Neural progenitor cell (in vitro differentiated cells): ENCODE data around the gene AGO3. TPM values are rescaled to one million over a fixed set of nuclear protein-coding genes. Genes with fewer than 3 reads are reported as not detected.
A peak's percentile ranks its signal among the peaks of the same experiment; 100 is the strongest.

Source experiments
- DNase-seq: peaks from one replicate; pipeline ENCODE4 v3.0.0-alpha.2; 2016; ENCODE audit warnings: low spot score
- H2AFZ ChIP-seq: fragments of 200-600 bp; sonication (generic); replicated peaks from 2 replicates; pipeline ENCODE4 v1.6.1; 2016; ENCODE audit warnings: antibody characterized with exemption
- H3F3A ChIP-seq: fragments of 200-600 bp; sonication (generic); 2 replicates; pipeline ENCODE4 v1.6.1; 2016; ENCODE audit warnings: antibody characterized with exemption, low read depth
- H3K27ac ChIP-seq: fragments of 200-600 bp; sonication (generic); 2 replicates; pipeline ENCODE4 v1.5.1; 2016; ENCODE audit warnings: mild to moderate bottlenecking
- H3K27me3 ChIP-seq: fragments of 200-600 bp; sonication (generic); 2 replicates; pipeline ENCODE4 v1.6.1; 2016; ENCODE audit warnings: mild to moderate bottlenecking, moderate library complexity
- H3K36me3 ChIP-seq: fragments of 200-600 bp; sonication (generic); 2 replicates; pipeline ENCODE4 v1.5.1; 2016
- H3K4me1 ChIP-seq: fragments of 200-600 bp; sonication (generic); 2 replicates; pipeline ENCODE4 v1.6.1; 2016; ENCODE audit warnings: mixed run types
- H3K4me2 ChIP-seq: fragments of 200-600 bp; sonication (generic); 2 replicates; pipeline ENCODE4 v1.6.1; 2016
- H3K4me3 ChIP-seq: fragments of 200-600 bp; sonication (generic); 2 replicates; pipeline ENCODE4 v1.5.1; 2016
- H3K79me2 ChIP-seq: fragments of 200-600 bp; sonication (generic); 2 replicates; pipeline ENCODE4 v1.6.1; 2016; ENCODE audit warnings: low read depth
- H3K9ac ChIP-seq: fragments of 200-600 bp; sonication (generic); 2 replicates; pipeline ENCODE4 v1.6.1; 2016
- H3K9me3 ChIP-seq: fragments of 200-600 bp; sonication (generic); 2 replicates; pipeline ENCODE4 v1.5.1; 2016; ENCODE audit warnings: low read depth
- H4K20me1 ChIP-seq: fragments of 200-600 bp; sonication (generic); 2 replicates; pipeline ENCODE4 v1.6.1; 2016; ENCODE audit warnings: low read depth
- H3K27ac Mint-ChIP-seq: 3 replicates; pipeline ENCODE4 v1.8.0; 2021; ENCODE audit warnings: mixed read lengths
- H3K27me3 Mint-ChIP-seq: 2 replicates; pipeline ENCODE4 v1.8.0; 2022; ENCODE audit warnings: low read depth, mild to moderate bottlenecking, inconsistent platforms, moderate library complexity, mixed read lengths; ENCODE audit not compliant: insufficient read depth
- H3K36me3 Mint-ChIP-seq: 3 replicates; pipeline ENCODE4 v1.8.0; 2021; ENCODE audit warnings: mixed read lengths
- H3K4me1 Mint-ChIP-seq: 3 replicates; pipeline ENCODE4 v1.8.0; 2021; ENCODE audit warnings: mixed read lengths
- H3K4me3 Mint-ChIP-seq: 3 replicates; pipeline ENCODE4 v1.8.0; 2021; ENCODE audit warnings: mild to moderate bottlenecking, moderate library complexity, mixed read lengths
- H3K9me3 Mint-ChIP-seq: 3 replicates; pipeline ENCODE4 v1.8.0; 2020; ENCODE audit warnings: mixed read lengths
- CTCF ChIP-seq: fragments of 200-600 bp; sonication (generic); IDR thresholded peaks from 2 replicates; pipeline ENCODE4 v1.5.1; 2017; ENCODE audit warnings: antibody characterized with exemption, mild to moderate bottlenecking
- EZH2 ChIP-seq: fragments of 200-600 bp; sonication (generic); IDR thresholded peaks from 2 replicates; pipeline ENCODE4 v1.6.1; 2017; ENCODE audit warnings: antibody characterized with exemption, mild to moderate bottlenecking, moderate library complexity
- EZH2phosphoT487 ChIP-seq: fragments of 200-600 bp; sonication (generic); IDR thresholded peaks from 2 replicates; pipeline ENCODE4 v1.6.1; 2017; ENCODE audit warnings: antibody characterized with exemption
- total RNA-seq: library from RNA; depleted of rRNA; stranded (reverse); fragments of >200 nt; gene quantifications from 2 replicates; pipeline ENCODE4 v1.2.3, GENCODE V29; 2015; ENCODE audit warnings: low replicate concordance

The AGO3 gene
- total RNA-seq, 1 donor from 2014 or later: 45.2 TPM

- Mint-ChIP-seq H3K36me3 (no peaks in the 10 kb centered on the region), H3K4me3 (no peak overlapping the region), H3K27ac (no peak overlapping the region), H3K27me3 (peaks cover 11% of the 10 kb centered on the region), H3K9me3 (no peaks in the 10 kb centered on the region), H3K4me1 (peaks cover 30% of the 10 kb centered on the region)
- H3F3A ChIP-seq: no peaks in the 10 kb centered on the region
- H2AFZ ChIP-seq: no peak overlapping the region
- peaks cover 6% of the 10 kb centered on the region for H3K4me1 ChIP-seq
- no peaks in the 10 kb centered on the region for H3K27me3 ChIP-seq
- no peaks in the 10 kb centered on the region for H3K79me2 ChIP-seq
- no peaks in the 10 kb centered on the region for H3K36me3 ChIP-seq
- no peaks in the 10 kb centered on the region for H4K20me1 ChIP-seq
- no peak overlapping the region for H3K27ac ChIP-seq
- no peak overlapping the region for H3K9ac ChIP-seq
- no peaks in the 10 kb centered on the region for H3K9me3 ChIP-seq
- no peak overlapping the region for H3K4me3 ChIP-seq
- H3K4me2 ChIP-seq: no peak overlapping the region
- no peak for DNase-seq
- TF ChIP-seq EZH2phosphoT487 (no peak), EZH2 (no peak), CTCF (no peak)
Measured at GRCh38 chr1:36112823-36113222, 181.9 kb downstream of the AGO3 start.

- no peaks in the 10 kb centered on the region for H4K20me1 ChIP-seq
- H2AFZ ChIP-seq: no peak overlapping the region
- H3K27ac ChIP-seq: no peak overlapping the region
- H3K9ac ChIP-seq: no peak overlapping the region
- Mint-ChIP-seq H3K9me3 (no peaks in the 10 kb centered on the region), H3K27me3 (peaks cover 16% of the 10 kb centered on the region), H3K4me3 (no peak overlapping the region), H3K36me3 (no peaks in the 10 kb centered on the region), H3K27ac (no peak overlapping the region), H3K4me1 (peaks cover 38% of the 10 kb centered on the region)
- H3K9me3 ChIP-seq: no peaks in the 10 kb centered on the region
- H3K27me3 ChIP-seq: no peaks in the 10 kb centered on the region
- no peaks in the 10 kb centered on the region for H3F3A ChIP-seq
- no peaks in the 10 kb centered on the region for H3K79me2 ChIP-seq
- TF ChIP-seq CTCF (no peak), EZH2 (no peak), EZH2phosphoT487 (no peak)
- no peaks in the 10 kb centered on the region for H3K36me3 ChIP-seq
- DNase-seq: no peak
- H3K4me2 ChIP-seq: no peak overlapping the region
- H3K4me1 ChIP-seq: peaks cover 6% of the 10 kb centered on the region
- no peak overlapping the region for H3K4me3 ChIP-seq
Measured at GRCh38 chr1:36114371-36114770, 183.5 kb downstream of the AGO3 start.

- H3K27me3 ChIP-seq: no peaks in the 10 kb centered on the region
- Mint-ChIP-seq H3K9me3 (no peaks in the 10 kb centered on the region), H3K27me3 (peaks cover 14% of the 10 kb centered on the region), H3K4me3 (no peak overlapping the region), H3K36me3 (no peaks in the 10 kb centered on the region), H3K4me1 (peaks cover 43% of the 10 kb centered on the region), H3K27ac (no peak overlapping the region)
- H3F3A ChIP-seq: no peaks in the 10 kb centered on the region
- H3K4me3 ChIP-seq: no peak overlapping the region
- H4K20me1 ChIP-seq: no peaks in the 10 kb centered on the region
- H3K27ac ChIP-seq: no peak overlapping the region
- TF ChIP-seq EZH2phosphoT487: no peak
- no peak for TF ChIP-seq CTCF
- no peak for TF ChIP-seq EZH2
- DNase-seq: peak; percentile 42
- H3K4me2 ChIP-seq: no peak overlapping the region
- H3K79me2 ChIP-seq: no peaks in the 10 kb centered on the region
- H3K9me3 ChIP-seq: no peaks in the 10 kb centered on the region
- peak overlapping the region; percentile 88 for H2AFZ ChIP-seq
- H3K9ac ChIP-seq: no peak overlapping the region
- peaks cover 6% of the 10 kb centered on the region for H3K4me1 ChIP-seq
- H3K36me3 ChIP-seq: no peaks in the 10 kb centered on the region
Measured at GRCh38 chr1:36115200-36115669, 184.3 kb downstream of the AGO3 start.
